ENCODE measurements around the gene KIF11.
A peak's percentile ranks its signal among the peaks of the same experiment; 100 is the strongest.
"Not testable (repeated sequence)": the region's sequence is repeated elsewhere in the genome, so short reads cannot be mapped to it uniquely, and the experiment has no call there.

The KIF11 gene

GRCh38 chr10:92592761-92593618 is at the start of gene KIF11:
Gene KIF11 (plus strand): TSS chr10:92593130. CDS start chr10:92593376, 246 bp downstream.
- ATAC-seq, result peak; percentile 90
- peak; percentile 98 for DNase-seq

- DNase-seq, result no peak
- ATAC-seq, result peak; percentile 57
These were observed 48.6 kb upstream of the KIF11 start for GRCh38 chr10:92544296-92544695.

- DNase-seq (no peak), ATAC-seq (no peak)
These were observed 47.4 kb upstream of the KIF11 start for GRCh38 chr10:92545556-92545955.

- no peak for DNase-seq
- ATAC-seq, result no peak
These were observed 45.3 kb upstream of the KIF11 start for GRCh38 chr10:92547676-92548075.

GRCh38 chr10:92550924-92551323 is 42.0 kb upstream of the KIF11 start:
- no peak for ATAC-seq
- DNase-seq, result no peak

GRCh38 chr10:92552310-92552709 is 40.6 kb upstream of the KIF11 start:
- ATAC-seq (no peak), DNase-seq (no peak)

GRCh38 chr10:92553959-92554358 is 39.0 kb upstream of the KIF11 start:
- DNase-seq, result no peak
- no peak for ATAC-seq

GRCh38 chr10:92559046-92559445 is 33.9 kb upstream of the KIF11 start:
- DNase-seq (no peak), ATAC-seq (no peak)

GRCh38 chr10:92562424-92562823 is 30.5 kb upstream of the KIF11 start:
- no peak for ATAC-seq
- DNase-seq, result no peak

GRCh38 chr10:92567952-92568600 is 24.9 kb upstream of the KIF11 start:
- no peak for DNase-seq
- ATAC-seq, result peak; percentile 87

- ATAC-seq (no peak), DNase-seq (no peak)
These were observed 23.9 kb upstream of the KIF11 start for GRCh38 chr10:92569071-92569470.

GRCh38 chr10:92569663-92570062 is 23.3 kb upstream of the KIF11 start:
- not testable (repeated sequence) for ATAC-seq, DNase-seq

GRCh38 chr10:92571649-92572048 is 21.3 kb upstream of the KIF11 start:
- no peak for DNase-seq
- ATAC-seq, result no peak

- DNase-seq (no peak), ATAC-seq (no peak)
These were observed 20.4 kb upstream of the KIF11 start for GRCh38 chr10:92572362-92573090.

GRCh38 chr10:92573091-92573797 is 19.7 kb upstream of the KIF11 start:
- ATAC-seq (peak; percentile 29), DNase-seq (peak; percentile 45)

GRCh38 chr10:92573798-92574547 is 19.0 kb upstream of the KIF11 start, which contains the start of gene IDE:
Gene IDE (minus strand): TSS chr10:92574093. CDS start chr10:92574019, 74 bp downstream.
- ATAC-seq, result peak; percentile 81
- DNase-seq, result peak; percentile 86

GRCh38 chr10:92574548-92575261 is 18.2 kb upstream of the KIF11 start:
- ATAC-seq (peak; percentile 6), DNase-seq (no peak)

- DNase-seq, result no peak
These were observed 17.0 kb upstream of the KIF11 start for GRCh38 chr10:92575961-92576360.

GRCh38 chr10:92582347-92582746 is 10.6 kb upstream of the KIF11 start:
- not testable (repeated sequence) for DNase-seq, ATAC-seq

More at GRCh38 chr10:92575961-92576360, 17.0 kb upstream of the KIF11 start:
- ATAC-seq, result no peak

Measured in stimulated activated naive CD8-positive, alpha-beta T cell treated with anti-CD3 and anti-CD28 coated beads, Interleukin-15, Interleukin-2, amounts not matched to agents 100 U/mL and 50 U/mL, for 24 hours (primary cell).